HL-60/S4 treated with phorbol 12-myristate 13-acetate at 8.2 ng/mL for 4 days and 3 days (cell line): ENCODE data around the gene GFPT2.

Experiments
- in situ Hi-C: fragments of 300-500 bp; cut with MboI; formaldehyde crosslinking; loops from 2 replicates; pipeline ENCODE4 v1.15.0; 2022; ENCODE audit warnings: low sequenced_read_pairs

GFPT2 gene

DNA sequence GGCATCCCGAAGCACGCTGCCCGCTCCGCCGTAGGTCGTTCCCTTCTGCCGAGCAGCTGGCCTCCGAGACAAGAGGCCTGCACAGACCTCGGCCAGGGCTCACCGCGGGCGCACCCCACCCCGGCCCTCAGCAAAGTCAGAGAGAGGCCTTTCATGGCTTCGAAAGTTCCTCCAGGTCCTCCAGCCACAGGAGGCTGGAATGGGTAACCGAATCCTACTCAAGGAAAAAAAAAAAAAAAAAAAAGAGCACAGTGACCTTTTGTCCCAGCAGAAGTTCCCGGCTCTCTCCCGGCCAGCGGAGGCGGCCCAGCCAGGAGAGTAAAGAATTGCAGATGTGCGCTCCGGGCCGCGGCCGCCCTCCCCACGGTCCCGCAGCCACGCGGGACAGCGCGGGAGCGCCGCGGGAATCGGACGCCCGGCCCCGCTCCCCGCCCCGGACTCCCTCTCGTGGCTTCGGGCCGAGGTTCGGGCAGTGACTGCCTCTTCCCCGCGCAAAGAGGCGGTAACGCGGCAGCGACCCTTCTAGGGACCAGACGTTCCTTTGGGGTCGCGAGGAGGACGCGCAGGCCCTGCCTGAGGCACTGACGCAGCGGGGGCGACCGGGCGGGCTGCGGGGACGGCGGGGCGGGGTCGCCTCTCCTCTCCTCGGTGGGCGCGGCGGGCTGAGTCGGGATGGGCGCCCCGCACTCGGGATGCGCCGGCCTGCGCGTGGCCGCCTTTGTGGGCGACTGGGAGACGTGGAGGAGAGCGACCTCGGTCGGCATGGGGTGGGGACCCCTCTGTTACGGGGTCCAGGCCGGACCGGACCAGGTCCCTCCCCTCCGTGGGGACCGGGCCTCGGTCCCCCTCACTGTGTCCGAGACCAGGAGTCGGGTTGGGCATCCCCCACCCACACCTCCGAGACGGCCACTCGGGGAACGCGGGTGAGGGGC is 754 bp downstream of the GFPT2 start:
- in situ Hi-C loops, result no loop called here

DNA sequence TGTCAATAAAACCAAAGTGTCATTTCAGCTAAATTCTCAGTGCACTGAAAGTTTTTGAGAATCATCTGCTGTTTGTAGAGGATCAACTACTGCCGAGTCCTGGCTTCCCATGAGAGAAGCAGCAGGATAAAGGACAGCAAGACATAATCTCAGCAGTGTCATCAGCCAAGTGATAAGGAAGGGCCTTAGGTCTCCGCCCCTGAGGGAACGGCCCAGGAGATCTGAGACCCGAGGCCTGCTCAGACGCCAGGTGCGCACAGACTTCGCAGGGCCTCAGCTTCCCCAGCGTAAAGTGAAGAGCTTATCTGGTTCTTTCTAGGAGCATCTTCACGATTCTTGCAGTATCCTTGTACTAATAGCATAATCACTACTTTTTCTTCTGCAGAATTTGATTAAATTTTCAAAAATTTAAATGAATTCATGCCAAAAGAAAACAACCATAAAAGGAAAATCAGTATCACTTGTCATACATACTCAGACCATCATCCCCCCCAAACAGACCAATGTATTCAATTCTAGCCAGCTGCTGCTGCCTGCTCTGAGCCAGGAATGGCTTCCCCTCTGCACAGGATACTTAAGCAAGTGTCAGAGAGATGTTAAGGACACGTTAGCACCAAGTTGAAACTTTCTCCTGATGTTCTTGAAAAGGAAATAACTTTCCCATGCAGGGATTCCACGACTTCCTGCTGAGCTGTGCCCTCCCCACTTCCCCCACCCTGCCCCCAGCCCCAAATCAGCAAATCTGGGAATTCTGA is 2.2 kb downstream of the GFPT2 start:
- in situ Hi-C loops, result no loop called here

DNA sequence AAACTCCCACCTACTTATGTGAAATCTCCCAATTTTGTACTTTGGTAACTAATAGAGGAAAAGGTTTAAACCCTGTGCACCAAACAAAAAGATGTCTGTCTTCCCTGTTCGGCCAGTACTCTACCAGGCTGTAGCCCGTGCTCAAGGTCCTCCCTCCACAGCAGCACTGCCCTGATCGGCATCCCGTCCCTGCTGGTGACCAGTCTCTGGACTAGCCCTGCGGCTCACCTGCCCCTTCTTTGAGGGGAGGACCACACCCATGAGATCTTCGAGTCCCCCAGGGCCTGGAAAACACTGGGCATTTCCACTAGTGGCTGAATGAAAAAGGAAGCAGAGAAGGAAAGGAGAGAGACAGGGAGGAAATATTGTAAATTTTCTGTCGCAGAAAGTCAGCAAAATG is 2.8 kb downstream of the GFPT2 start:
- in situ Hi-C loops, result no loop called here

DNA sequence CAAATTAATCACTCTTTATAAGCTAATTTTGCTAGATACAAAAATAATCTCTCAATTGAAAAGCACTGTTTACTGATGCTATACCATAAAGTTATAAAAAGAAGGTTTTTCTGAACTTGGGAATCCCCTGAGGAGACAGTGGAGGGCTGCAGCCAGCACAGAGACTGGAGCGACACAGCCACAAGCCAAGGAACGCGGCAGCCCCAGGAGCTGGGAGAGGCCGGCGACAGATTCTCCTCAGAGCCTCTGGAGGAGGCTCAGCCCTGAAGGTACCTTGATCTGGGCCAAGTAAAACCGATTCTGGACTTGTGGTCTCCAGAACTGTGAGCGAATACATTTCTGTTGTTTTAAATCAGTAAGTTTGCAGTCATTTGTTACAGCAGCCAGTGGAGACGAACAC is 3.7 kb downstream of the GFPT2 start:
- in situ Hi-C loops, result no loop called here

DNA sequence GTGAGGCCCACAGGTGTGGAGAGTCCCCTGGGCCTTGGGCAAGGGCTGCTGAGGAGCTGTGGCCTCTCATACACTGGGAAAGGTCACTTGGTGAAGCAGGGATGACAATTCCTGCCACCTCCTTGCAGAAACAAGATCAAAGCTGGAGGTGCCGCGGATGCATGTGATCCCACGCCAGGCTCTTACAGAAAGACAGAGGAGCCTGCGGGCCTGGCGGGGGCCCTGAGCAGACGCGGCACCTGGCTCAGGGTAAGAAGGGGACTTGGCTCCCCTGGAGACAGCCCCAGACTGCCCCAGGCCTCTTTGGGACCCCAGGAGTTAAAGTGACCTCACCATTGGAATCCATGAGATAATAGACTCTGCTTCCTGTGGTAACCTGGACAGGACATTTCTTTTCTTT is 4.8 kb downstream of the GFPT2 start:
- in situ Hi-C loops, result no loop called here

DNA sequence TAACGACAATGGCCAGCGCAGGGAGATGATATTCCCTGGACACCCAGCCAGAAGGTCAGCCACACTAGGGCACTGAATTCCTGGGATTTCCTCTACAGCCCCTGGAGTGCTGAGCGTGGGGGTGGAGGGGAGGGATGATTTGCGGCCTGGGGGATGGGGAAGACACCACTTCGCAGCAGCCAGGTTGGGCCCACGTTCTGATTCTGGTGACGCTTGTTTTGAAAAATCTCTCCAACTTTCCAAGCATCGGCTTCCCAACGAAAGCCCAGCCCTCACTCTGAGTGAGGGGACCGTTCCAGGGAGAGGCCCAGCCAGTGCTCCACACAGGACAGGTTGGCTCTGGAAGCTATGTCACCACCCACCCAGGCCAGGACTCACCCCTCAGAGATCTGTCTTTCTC is 5.4 kb downstream of the GFPT2 start:
- in situ Hi-C loops, result no loop called here

DNA sequence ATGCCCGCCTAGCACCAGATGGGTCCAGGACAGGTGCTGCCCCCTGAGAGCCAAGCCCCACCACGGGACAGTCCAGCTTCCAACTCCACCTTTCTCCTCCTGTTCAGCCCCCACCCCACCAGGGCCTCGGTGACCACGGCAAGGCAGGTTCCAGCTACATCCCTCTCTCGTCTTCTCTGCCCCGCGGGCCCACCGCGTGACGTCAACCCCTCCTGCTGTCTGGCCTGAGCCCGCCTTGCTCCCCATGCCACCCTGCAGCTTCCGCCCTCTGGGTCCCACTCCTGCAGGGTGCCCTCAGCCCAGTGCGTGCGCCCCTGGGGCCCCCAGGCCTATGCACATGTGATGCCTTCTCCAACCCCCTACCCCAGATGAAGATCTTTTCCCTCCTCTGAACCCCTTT is 6.8 kb downstream of the GFPT2 start:
- in situ Hi-C loops, result no loop called here

DNA sequence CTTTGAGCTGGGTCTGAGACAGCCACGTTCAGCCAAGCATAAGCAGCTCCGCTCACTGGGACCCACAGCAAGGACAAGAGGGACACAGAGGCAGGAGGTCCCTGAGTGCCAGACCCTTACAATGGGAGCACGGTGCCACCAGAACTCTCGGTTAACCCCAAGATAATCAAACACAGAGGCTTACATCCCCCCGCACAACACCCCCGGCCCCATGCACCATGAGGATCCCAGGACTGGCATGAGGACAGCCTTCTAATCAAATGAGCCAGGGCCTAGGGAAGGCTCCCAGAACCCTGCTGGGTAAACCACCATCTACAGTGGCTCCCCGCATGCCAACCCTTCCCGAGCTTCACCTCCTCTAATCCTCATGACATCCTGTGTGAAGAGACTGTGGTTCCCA is 7.4 kb downstream of the GFPT2 start:
- in situ Hi-C loops, result no loop called here

DNA sequence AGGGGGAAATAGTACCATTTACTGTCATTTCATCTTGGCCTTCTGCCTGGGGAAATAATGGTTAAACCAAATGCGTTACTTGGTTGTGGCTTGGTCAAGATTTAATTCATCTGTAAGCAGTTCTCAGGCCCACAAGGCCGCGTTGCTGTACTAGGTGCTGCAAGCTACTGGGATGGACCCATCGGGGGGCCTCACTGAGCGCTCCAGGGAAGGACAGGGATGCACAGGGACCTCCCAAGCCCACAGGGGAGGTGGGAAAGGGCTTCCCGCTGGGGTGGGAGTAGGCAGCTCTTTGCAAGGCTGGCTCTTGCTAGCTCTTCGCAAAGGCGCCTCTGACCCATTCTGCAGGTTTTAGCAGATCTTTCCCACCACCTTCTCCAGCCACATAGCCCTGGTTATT is 8.0 kb downstream of the GFPT2 start:
- in situ Hi-C loops, result no loop called here

DNA sequence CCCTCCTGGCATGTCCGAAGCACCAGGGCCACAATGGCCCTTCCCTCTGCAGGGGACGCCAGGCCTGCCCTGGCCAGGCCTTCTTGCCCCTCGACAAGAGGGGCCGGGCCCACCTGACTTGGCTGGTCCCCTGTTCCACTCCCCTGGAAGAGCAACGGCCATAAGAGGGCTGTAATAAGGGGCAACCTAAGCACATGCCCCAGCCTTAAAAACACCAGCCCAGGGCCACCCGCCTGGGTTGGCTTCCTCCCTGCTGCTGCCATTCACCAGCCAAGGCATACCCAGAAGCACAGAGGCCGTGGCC is 8.5 kb downstream of the GFPT2 start:
- in situ Hi-C loops, result no loop called here

DNA sequence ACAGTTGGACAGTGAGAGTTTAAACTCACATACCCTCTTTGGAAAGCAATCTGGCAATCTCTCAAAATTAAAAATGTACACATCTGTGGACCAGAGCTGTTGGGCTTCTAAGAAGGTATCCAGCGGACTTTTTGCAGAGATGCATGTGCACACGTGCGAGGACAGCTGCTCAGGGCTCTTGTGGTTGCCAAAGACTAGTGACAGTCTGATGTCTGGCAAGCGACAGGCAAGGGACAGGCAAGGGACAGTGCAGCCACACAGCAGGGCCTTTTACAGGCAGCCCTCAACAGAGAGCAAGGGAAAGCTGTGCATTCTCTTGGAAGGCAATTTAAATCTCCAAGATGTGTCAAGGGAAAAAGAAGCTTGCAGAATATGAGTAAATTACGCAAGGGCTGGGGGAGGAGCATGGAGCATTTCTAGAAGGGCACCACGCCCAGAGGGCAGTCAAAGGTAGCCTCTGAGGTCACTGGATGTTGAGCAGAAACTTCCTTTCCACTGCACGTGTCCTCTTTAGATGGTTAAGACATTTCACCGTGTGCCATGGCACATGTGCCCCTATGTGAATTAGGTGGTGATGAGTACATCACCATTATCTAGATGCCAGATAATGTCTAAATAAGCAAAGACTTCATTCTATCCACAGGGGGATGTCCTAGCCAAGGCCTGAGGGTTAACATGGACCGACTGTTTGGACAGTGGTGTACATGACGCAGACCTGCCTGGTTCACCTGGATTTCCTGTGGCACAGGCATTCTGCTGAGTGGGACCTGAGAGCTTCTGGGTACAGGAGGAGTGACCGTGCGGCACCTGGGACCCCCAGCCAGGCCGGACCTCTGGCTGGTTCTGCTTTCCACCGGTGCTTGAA is 9.1 kb downstream of the GFPT2 start:
- in situ Hi-C loops, result no loop called here

DNA sequence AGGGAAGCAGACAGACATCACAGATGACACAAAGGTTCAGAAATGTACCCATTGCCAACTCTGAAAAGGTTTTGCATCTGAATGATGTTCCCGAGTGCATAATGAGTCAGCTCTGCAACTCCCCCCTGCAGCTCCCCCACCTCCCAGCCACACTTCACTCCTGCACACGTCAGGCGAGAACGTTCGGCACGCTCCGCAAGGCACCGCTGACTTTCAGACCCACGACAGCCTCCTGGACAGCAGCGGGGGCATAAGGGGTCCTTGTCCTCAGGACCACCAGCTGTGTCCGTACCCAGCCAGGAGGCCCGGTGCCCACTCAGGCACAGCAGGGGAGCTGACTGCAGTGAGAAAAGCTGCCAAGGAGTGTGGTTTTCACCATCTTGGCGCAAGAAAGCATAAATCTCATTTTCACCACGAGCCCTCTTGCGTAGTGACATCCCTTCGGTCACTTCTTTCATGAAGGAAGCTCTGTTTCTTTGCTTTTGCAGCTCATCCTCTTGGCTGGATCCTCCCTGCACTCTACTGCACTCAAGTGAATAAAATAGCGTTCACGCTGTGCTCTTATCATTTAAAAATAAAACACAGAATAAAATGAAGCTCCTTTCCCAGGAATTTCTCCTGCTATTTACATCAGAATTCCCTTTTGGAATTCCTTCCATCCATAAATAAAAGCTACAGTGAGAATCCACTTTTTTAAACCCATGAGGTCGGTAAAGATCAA is 9.9 kb downstream of the GFPT2 start:
- in situ Hi-C loops, result no loop called here

DNA sequence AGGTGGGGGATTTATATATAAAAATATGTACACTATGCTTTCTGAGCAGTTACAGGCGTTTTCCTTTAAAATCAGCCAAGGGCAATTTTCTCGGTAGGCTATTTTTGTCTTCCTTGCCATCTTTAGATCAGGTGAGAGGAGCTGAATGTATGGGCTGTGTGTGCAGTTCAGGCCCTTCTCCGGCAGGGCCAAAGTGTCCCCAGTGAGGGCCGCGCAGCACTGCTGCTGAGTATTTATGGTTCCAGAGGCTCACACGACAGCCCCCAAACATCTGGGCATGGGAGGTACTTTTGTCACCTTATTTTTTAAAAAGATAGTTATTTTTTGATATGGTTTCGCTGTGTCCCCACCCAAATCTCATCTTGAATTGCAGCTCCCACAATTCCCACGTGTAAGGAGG is 11.5 kb downstream of the GFPT2 start:
- in situ Hi-C loops, result no loop called here

DNA sequence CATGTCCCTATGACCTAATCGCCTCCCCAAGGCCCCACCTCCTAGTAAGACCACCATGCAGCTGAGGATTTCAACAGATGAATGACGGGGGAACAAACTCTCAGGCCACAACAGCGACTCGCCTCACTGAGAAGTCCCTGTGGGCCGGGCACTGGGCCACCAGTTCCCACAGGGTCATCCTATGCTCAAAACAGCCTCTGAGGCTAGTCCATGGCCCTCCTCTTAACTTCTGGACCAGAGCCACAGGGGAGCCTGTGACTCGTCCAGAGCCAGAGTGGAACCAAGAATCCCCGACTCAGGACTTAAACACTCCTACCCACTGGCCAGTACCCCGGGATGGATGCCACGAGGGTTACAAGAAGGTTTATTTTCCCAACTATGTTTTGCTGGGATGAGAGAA is 12.3 kb downstream of the GFPT2 start:
- in situ Hi-C loops, result no loop called here

DNA sequence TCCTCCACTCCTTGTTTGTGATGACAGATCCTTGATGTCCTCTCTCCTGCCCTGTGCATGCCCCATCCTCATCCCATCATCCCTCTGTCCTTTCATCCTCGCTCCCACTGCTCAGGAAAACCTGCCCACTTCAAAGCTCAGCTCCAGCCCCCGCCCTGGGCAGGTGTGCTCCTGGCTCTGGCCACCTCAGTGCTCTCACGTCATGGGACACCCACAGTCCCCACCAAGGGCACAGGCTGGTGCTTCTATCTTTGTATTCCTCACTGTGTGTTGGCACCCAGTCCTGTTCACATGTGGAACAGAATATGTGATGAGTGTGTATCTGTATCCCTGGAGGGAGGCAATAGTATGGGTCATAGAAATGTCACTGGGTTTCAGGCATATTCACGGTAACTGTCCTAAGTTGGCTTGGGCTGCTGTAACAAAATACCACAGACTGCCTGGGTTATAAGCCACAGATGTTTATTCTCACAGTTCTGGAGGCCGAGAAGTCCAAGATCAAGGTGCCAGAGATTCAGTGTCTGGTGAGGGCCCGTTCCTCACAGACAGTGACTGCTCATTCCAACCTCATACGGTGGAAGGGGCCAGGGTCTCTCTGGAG is 13.5 kb downstream of the GFPT2 start:
- in situ Hi-C loops, result no loop called here

DNA sequence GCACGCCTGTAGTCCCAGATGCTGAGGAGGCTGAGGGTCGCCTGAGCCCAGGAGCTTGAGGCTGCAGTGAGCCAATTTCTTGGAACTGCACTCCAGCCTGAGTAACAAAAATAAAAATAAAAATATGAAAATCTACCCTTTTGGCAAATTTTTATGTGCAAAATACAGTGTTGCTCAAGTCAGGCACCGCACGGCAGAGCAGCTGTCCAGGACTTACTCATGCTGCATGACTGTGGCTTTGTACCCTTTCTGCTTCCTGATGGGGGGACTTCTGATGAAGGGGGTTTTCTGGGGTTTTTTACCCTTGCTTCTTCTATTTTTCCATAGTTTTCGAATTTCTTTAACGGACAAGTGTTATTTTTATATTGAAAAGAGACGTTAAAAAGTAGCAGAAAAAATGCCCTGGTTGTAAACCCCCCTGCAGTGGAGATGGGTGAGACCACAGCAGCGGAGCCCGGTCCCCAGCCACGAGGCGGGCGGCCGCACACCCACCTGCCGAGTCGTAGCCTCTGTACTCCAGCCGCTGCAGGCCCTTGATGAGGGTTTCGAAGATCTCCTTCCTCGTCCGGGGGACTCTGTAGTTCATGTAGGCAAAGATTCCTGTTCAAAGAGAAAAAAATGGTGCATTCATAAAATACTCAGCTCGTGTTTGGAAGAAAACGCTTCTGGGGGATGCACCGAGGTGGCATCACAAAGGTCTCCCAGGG is 15.0 kb downstream of the GFPT2 start:
- in situ Hi-C loops, result no loop called here

DNA sequence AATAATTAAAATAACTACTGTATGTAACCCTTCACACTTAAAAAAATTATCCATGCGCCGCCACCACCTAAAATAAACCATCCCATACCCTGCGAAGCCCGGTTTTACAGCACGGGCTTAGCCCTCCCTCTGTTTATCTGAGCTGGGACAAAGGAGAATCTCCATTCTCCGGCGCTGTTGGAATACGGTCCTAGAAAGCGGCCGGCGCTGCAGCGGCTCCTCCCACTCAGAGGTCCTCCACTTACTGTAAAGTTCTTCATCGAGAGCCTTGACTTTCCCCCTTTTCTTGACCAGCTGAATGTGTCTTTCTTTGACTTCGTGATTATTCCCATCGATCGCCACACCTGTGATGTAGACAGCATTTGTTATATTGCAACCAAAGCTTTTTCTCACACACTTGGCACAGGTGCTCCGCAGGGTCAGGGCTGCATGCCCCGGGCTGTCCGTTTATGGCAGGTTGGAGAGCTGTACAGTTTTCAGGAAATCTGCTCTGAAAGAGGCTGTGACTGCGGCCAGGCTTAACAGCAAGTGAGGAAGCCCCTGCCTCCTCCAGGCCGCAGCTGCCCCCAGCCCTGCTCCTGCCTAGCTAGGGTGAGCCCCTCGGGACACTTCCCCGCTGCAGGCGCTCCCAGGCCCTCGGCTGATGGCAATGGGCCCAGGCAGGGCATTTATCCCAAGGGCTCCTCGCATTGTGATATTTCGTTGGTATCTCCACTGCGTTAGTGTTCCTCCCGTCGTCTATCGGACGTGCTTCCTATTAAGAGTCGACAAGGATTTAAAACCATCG is 16.7 kb downstream of the GFPT2 start:
- in situ Hi-C loops, result no loop called here

DNA sequence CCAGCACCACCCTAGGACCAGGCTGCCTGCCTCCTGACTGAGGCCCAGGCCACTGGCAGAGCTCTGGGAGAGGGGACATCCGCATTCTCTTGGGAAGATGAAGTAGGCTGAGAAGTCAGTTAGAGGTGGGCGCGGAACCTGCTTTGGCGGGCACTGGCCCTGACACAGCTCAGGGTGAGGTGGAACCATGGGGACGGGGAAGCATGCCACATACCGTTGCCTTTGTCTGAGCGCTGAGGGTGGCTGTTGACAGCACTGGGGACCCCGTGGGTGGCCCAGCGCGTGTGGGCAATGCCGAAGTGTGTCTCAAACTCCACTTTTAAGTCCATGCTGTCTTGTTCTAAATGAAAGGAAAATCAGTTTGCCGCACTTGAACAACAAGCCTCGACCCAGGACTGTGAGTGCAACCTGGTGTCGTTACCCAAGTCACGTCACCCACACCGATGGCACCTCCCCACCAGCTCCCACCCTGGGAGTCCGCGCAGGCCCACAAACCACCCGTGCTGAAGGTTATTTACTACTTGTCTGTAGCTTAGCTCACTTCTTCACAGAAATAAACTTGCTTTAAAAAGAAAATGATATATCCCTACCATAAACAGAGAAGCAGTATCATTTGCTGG is 17.4 kb downstream of the GFPT2 start:
- in situ Hi-C loops, result no loop called here
